ENCODE measurements around the gene STK24.

Gene STK24

GRCh38 chr13:98493042-98493712 is 83.7 kb downstream of the STK24 start:
- H3K9me3 ChIP-seq (ENCODE audit: control insufficient read depth, insufficient read depth, low read length) = no peaks in the 10 kb centered on the region
- H3K79me2 ChIP-seq (ENCODE audit: control insufficient read depth, low read length) = peaks cover 93% of the 10 kb centered on the region
- no peaks in the 10 kb centered on the region for H3K9me2 ChIP-seq (replicated peaks; ENCODE audit: control insufficient read depth, low read length)
- no peak overlapping the region for H3K27ac ChIP-seq (ENCODE audit: low read depth, low read length)
- no peaks in the 10 kb centered on the region for H3F3A ChIP-seq (ENCODE audit: control insufficient read depth, insufficient read depth)
- H3K4me1 ChIP-seq (ENCODE audit: control insufficient read depth, low read length) = peaks cover 24% of the 10 kb centered on the region
- H3K4me2 ChIP-seq (ENCODE audit: low read length) = no peak overlapping the region
- no peaks in the 10 kb centered on the region for H3K27me3 ChIP-seq (ENCODE audit: control insufficient read depth, low read length)
- TF ChIP-seq CTCF (IDR thresholded peaks at IDR 0.05; ENCODE audit: low read depth, low read length, poor library complexity, severe bottlenecking) (no peak), EZH2phosphoT487 (IDR thresholded peaks at IDR 0.05; ENCODE audit: borderline replicate concordance, low read length) (no peak)
- no peak overlapping the region for H3K4me3 ChIP-seq (ENCODE audit: low read length)
- peaks cover 43% of the 10 kb centered on the region for H4K20me1 ChIP-seq (ENCODE audit: control insufficient read depth, insufficient read depth, low read depth, low read length)
- peaks cover 16% of the 10 kb centered on the region for H3K36me3 ChIP-seq (ENCODE audit: control insufficient read depth, low read length)

GRCh38 chr13:98492335-98493041 is 84.4 kb downstream of the STK24 start:
- Histone ChIP-seq H3F3A (ENCODE audit: control insufficient read depth, insufficient read depth) (no peaks in the 10 kb centered on the region), H3K9me2 (replicated peaks; ENCODE audit: control insufficient read depth, low read length) (no peaks in the 10 kb centered on the region), H4K20me1 (ENCODE audit: control insufficient read depth, insufficient read depth, low read depth, low read length) (peaks cover 44% of the 10 kb centered on the region), H3K9me3 (ENCODE audit: control insufficient read depth, insufficient read depth, low read length) (no peaks in the 10 kb centered on the region), H3K4me1 (ENCODE audit: control insufficient read depth, low read length) (peaks cover 31% of the 10 kb centered on the region), H3K4me2 (ENCODE audit: low read length) (no peak overlapping the region), H3K79me2 (ENCODE audit: control insufficient read depth, low read length) (peaks cover 93% of the 10 kb centered on the region), H3K4me3 (ENCODE audit: low read length) (no peak overlapping the region), H3K27me3 (ENCODE audit: control insufficient read depth, low read length) (no peaks in the 10 kb centered on the region), H3K27ac (ENCODE audit: low read depth, low read length) (no peak overlapping the region), H3K36me3 (ENCODE audit: control insufficient read depth, low read length) (peaks cover 16% of the 10 kb centered on the region)
- TF ChIP-seq EZH2phosphoT487 (IDR thresholded peaks at IDR 0.05; ENCODE audit: borderline replicate concordance, low read length) (no peak), CTCF (IDR thresholded peaks at IDR 0.05; ENCODE audit: low read depth, low read length, poor library complexity, severe bottlenecking) (no peak)

GRCh38 chr13:98490866-98491265 is 86.0 kb downstream of the STK24 start:
- Histone ChIP-seq H3K36me3 (ENCODE audit: control insufficient read depth, low read length) (peaks cover 19% of the 10 kb centered on the region), H3K4me1 (ENCODE audit: control insufficient read depth, low read length) (peaks cover 33% of the 10 kb centered on the region), H3K27me3 (ENCODE audit: control insufficient read depth, low read length) (no peaks in the 10 kb centered on the region), H3K9me3 (ENCODE audit: control insufficient read depth, insufficient read depth, low read length) (no peaks in the 10 kb centered on the region), H3K9me2 (replicated peaks; ENCODE audit: control insufficient read depth, low read length) (no peaks in the 10 kb centered on the region), H3K4me3 (ENCODE audit: low read length) (no peak overlapping the region), H3K79me2 (ENCODE audit: control insufficient read depth, low read length) (peaks cover 92% of the 10 kb centered on the region), H3K27ac (ENCODE audit: low read depth, low read length) (no peak overlapping the region), H3K4me2 (ENCODE audit: low read length) (no peak overlapping the region), H4K20me1 (ENCODE audit: control insufficient read depth, insufficient read depth, low read depth, low read length) (peaks cover 37% of the 10 kb centered on the region), H3F3A (ENCODE audit: control insufficient read depth, insufficient read depth) (no peaks in the 10 kb centered on the region)
- TF ChIP-seq EZH2phosphoT487 (IDR thresholded peaks at IDR 0.05; ENCODE audit: borderline replicate concordance, low read length) (no peak), CTCF (IDR thresholded peaks at IDR 0.05; ENCODE audit: low read depth, low read length, poor library complexity, severe bottlenecking) (no peak)
